ENCODE measurements around the gene RNF150.
A peak's percentile ranks its signal among the peaks of the same experiment; 100 is the strongest.
"Not testable (repeated sequence)": the region's sequence is repeated elsewhere in the genome, so short reads cannot be mapped to it uniquely, and the experiment has no call there.

Gene RNF150

GRCh38 chr4:141133146-141133998, at the start of gene RNF150:
TSS of gene RNF150 (minus strand) at chr4:141133469.
- DNase-seq: peak; percentile 5

DNA sequence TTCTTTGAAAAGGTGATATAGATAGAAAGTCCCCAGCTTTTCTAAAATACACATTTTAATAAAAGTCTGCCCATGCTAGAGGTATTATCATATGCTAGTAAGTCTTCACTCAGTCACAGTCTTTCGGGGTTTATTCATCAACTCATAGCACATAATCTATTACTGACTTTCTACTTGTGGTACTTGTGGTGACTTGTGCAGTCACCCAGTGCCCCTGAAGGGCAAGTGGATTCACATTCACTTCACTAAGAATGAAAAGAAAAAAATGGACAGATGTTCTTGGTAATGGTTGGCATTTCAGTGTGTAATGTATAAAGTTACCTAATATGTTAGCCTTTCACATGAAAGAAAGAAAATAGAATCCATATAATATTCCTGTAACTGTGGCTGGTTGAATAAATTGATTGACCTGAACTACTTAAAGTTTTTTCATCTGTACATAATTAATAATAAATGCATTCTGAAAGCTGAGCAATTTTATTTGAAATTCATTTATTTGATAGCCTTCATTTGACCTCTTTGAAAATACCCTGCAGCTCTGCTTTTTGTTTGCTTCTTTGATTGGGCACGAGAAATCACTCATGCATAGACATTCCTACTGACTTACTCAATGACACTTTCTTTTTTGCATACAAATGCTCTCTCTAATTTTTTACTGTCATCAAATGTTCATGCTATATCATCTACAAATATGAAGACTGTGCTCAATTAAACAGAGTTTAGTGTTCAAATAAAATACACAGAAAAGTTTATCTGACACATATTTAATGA, 47.9 kb upstream of the RNF150 start:
- DNase-seq: no peak

- DNase-seq: no peak
Observed at GRCh38 chr4:141179474-141180373, 46.5 kb upstream of the RNF150 start.

DNA sequence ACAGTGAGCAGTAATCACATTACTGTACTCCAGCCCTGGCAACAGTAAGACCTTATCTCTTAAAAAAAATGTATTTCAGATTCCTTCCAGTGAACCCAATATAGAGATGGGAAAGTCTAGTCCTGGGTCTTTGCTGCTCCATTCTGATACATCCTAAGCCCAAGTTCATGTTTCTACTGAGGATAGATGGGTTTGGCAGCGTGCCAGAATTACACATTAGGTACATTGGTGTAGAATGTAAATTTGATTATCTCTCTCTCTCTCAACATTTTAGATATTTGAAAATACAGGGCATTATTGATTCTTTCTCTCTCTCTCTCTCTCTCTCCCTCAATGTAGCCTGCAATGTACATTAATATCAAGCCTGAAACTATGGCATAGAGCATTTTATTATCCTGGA, 43.9 kb upstream of the RNF150 start:
- DNase-seq: no peak

- DNase-seq: no peak
Observed at GRCh38 chr4:141174457-141174856, 41.2 kb upstream of the RNF150 start.

GRCh38 chr4:141170671-141171070, 37.4 kb upstream of the RNF150 start:
- DNase-seq: no peak

DNA sequence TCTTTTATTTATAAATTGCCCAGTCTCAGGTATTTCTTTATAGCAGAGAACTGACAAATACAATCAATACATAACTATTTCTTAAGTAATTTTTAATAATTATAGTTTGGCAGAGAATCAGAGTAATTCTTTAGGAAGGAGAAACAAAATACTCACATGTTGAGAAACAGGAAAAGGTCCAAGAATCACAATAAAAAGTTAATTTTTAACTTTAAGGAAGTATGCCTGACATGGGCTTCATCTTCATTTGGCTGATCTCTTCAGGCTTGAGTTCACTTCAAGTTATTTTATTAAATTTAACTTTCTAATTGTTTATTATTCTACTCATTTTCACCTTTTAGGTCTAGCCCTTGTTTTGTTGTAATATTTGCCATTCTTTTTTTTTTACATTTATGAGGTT, 36.1 kb upstream of the RNF150 start:
- no peak for DNase-seq

DNA sequence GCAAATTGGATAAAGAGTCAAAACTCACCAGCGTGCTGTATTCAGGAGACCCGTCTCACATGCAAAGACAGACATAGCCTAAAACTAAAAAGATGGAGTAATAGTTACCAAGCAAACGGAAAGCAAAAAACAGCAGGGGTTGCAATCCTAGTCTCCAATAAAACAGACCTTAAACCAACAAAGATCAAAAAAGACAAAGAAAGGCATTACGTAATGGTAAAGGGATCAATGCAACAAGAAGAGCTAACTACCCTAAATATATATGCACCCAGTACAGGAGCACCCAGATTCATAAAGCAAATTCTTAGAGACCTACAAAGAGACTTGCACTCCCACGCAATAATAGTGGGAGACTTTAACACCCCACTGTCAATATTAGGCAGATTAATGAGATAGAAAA, 31.7 kb upstream of the RNF150 start:
- DNase-seq: not testable (repeated sequence)

GRCh38 chr4:141159027-141159426, 25.8 kb upstream of the RNF150 start:
- no peak for DNase-seq

DNA sequence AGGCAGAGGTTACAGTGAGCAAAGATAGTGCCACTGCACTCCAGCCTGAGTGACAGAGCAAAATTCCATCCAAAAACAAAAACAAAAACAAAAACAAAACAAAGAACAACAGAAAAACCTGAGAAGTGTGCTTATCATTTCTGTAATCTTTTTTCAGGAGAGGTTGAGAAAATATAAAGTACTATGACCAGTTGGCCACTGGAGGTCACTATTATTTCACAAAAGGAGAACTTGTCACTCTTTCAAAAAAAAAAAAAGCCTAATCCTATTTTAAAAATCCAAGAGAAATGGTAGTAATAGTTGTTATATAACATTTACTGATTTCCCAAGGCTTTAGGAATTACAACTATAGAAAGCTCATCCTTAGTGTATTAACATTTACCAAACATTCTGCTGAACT, 24.9 kb upstream of the RNF150 start:
- DNase-seq: no peak

GRCh38 chr4:141155586-141155985, 22.3 kb upstream of the RNF150 start:
- no peak for DNase-seq

- DNase-seq: no peak
Observed at GRCh38 chr4:141154725-141155124, 21.5 kb upstream of the RNF150 start.

DNA sequence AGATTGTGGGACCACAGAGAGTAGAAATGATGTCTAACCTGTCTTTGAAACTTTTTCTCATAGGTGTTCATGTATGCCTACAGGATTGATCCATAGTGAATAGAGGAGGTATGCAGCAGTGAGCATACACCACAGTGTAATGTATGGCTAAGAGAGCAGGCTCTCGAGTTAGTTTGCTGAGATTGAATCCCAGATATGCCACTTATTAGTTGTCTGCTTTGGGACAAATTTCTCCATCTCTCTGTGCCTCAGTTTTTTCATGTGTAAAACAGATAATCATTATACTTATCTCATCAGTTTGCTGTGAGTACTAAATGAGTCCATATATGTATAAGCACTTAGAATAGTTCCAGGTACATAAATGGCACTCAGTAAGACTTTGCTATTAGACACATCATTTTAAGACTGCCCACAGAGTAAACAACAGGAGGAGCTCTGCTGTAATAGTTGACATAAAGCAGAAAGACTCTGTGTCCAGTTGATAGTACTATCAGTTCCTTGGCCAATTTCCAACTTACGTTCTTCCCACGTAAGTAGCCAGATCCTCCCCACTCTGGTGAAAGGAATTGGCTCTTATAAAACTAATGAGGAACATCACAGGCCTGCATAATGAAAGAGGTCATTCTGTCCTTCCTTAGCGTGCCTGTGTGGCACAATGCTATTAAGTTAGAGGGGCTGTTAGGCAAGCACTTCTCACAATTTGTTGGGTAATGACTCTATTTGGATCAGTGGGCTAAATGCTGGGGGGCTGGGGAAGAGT, 20.7 kb upstream of the RNF150 start:
- no peak for DNase-seq

DNA sequence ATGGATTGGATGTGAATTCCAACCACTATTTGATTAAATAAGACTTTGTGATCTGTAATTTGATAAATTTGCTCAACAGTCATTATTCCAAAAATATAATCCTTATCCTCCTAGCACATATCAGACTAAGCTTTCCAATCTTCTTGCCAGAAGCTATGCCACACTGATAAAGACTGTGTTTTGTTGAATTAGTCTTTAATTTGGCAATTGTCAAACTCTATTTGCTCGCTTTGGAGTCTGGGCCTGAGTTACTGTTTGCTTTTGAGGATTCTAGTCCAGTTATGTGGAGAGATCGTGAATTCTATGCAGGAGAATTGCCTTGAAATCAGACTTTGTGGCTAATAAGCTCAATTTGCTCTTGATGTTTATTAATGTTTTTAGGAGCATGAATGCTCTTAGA, 10.9 kb upstream of the RNF150 start:
- DNase-seq: no peak

- DNase-seq: no peak
Observed at GRCh38 chr4:141142423-141142822, 9.2 kb upstream of the RNF150 start.

DNA sequence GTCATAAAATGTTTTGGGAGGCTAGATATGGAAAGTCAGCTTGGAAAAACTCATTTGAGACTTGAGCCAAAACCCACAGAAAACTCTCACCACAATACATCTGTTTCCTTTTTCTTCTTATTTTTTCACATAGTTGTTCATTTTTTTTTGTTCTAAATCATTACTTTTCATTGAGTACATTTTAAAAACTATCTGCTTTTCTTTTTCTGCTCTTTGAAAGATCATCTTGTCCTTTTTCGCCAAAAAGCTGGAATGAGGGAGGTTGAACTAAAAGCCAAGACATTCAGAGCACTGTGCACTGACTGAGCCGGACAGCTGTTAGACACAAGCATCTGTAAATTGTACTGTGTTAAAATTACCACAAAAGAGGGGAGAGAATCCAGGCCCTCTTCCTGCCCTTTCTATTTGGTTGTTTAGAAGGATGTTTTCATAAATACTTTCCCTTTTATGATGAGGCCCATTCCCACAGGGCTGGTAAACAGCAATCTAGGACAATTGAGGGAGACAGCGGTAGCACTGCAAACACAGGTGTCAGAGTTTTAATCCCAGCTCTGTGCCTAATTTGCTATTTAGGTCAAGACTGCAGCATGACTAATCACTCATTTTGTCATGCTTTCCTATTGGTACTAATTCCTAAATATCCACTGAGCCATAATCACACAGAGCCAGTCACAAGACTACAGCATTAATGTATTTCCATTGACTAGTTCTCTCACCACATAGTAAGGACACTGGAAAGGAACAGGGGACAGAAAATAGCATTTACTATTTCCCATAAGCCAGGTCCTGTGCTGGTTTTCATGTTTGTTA, 7.3 kb upstream of the RNF150 start:
- no peak for DNase-seq

GRCh38 chr4:141133999-141134995, 1.0 kb upstream of the RNF150 start:
- no peak for DNase-seq

- DNase-seq: no peak
Observed at GRCh38 chr4:141132709-141133145, 542 bp downstream of the RNF150 start.

GRCh38 chr4:141132072-141132708, 1.1 kb downstream of the RNF150 start:
- no peak for DNase-seq

DNA sequence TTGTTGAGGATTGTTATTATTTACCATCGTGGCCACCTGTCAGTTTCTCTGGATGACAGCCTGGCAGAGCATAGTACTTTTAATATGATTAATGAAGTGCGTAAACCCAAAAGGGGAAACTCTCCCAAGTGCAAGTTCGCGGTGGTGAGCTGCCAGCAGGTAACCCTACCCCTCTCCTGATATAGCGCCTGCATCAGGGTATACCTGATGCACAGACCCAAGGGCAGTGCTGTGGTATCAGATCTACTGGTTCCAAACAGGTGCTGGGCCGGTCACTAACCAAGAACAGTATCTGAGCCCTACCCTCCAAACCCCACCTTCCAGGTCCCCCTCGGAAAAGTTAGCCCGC, 1.6 kb downstream of the RNF150 start:
- DNase-seq: no peak
